HG03175 (cell line): ENCODE data around the gene EXD3.

Experiments
- ATAC-seq: cut with Tn5 transposase; IDR thresholded peaks from one replicate; pipeline ENCODE4 v1.9.1; 2021; ENCODE audit warnings: mild to moderate bottlenecking, moderate library complexity; ENCODE audit not compliant: unreplicated experiment

Gene EXD3

GRCh38 chr9:137432687-137433348 lies 9.9 kb upstream of the EXD3 start:
- ATAC-seq = no peak

DNA sequence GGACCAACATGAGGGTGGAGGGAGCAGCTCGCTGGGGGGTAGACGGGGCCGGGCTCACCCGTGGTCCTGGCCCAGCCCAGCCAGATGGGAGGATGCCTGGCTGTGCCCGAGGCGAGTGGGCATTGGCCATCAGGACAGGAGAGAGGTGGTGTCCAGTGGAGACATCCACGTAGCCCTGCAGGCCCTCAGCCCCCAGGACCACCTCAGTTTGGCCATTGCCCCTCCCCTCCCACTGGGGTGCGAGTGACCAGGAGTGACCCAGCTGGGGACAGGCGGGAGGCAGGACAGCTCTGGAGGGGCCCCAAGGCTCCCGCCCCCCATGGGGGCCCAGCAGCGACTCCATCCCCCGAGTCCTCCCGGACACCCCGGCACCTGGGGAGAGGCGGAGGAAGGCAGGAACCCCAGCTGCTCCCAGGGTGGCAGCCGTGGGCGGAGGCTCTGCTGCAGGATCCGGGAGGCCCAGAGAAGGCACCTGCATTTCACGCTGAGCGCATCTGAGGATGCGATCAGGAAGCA lies 8.5 kb upstream of the EXD3 start:
- ATAC-seq = no peak

DNA sequence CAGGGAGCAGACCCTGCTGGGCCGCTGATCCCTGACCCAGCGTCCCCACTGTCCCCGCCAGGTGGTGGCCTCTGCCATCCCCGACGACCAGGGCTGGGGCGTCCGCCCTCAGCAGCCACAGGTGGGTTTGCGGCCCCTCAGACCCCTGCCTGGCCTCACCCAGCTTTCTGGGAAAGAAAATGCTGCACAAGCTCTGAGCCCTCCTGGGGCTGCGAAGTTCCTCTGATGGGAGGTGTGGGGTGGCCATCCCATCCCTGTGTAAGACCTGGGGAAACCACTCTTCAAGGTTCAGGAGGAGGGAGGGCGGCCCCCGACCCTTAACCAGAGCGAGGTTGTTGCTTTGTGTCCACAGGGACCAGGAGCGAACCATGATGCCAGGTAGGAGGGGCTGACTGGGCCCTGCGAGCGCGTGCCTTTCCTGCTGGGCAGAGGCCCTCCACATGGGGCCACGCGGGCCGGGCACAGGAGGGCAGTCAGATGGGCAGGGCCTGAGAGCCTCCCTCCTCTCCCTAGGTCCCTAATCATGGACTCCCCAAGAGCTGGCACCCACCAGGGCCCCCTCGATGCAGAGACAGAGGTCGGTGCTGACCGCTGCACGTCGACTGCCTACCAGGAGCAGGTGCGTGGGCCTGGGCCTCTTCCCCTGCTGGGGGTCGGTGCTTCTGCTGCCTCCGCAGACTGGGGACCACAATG lies 7.9 kb upstream of the EXD3 start:
- no peak for ATAC-seq

- ATAC-seq = peak; percentile 49
Observed at GRCh38 chr9:137429974-137430722, 7.2 kb upstream of the EXD3 start.

DNA sequence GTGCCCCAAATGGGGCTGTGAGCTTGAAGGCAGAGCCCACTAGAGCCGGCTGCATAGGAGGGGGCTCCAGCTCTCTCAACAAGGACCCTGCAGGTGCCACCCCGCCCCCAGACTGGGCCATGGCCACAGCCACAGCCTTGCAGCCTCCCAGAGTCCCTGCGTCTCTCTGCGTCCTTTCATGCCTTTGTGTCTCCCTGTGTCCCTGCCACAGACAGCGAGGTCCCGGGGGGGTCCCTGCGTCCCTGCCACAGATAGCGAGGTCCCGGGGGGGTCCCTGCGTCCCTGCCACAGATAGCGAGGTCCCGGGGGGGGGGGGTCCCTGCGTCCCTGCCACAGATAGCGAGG lies 6.6 kb upstream of the EXD3 start:
- no peak for ATAC-seq

- ATAC-seq = no peak
Observed at GRCh38 chr9:137428841-137429545, 6.0 kb upstream of the EXD3 start.

- no peak for ATAC-seq
Observed at GRCh38 chr9:137428311-137428630, 5.3 kb upstream of the EXD3 start.

GRCh38 chr9:137427454-137428310 lies 4.7 kb upstream of the EXD3 start:
- ATAC-seq = no peak

DNA sequence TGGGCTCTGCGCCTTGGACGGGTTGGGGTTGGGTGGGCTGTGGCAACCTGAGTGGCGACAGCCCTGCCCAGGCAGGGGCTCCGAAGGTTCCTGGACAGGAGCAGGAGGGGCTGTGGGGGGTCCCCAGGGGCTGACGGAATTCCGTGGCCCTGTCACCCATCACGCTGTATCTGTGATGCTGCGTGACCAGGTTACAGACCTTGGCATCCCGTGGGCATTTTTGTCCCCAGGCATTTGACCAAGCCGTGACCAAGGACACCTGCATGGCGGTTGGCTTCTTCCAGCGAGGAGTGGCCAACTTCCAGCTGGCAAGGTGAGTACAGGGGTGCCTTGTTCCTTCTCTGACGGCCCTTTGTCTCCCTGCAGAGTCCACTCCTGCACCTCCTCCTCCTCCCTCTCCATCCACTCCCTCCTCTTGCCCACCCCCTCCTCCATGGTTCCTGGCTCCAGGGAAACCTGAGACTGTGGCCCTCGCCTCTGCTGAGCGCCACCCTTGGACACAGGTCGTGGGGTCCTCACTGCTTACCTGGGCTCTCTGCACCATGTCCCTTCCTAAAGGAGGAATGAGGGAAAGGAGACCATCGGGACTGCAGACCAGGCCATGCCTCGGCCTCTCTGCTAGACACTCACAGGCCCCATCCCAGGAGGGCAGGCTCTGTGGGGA lies 3.2 kb upstream of the EXD3 start:
- ATAC-seq = no peak

DNA sequence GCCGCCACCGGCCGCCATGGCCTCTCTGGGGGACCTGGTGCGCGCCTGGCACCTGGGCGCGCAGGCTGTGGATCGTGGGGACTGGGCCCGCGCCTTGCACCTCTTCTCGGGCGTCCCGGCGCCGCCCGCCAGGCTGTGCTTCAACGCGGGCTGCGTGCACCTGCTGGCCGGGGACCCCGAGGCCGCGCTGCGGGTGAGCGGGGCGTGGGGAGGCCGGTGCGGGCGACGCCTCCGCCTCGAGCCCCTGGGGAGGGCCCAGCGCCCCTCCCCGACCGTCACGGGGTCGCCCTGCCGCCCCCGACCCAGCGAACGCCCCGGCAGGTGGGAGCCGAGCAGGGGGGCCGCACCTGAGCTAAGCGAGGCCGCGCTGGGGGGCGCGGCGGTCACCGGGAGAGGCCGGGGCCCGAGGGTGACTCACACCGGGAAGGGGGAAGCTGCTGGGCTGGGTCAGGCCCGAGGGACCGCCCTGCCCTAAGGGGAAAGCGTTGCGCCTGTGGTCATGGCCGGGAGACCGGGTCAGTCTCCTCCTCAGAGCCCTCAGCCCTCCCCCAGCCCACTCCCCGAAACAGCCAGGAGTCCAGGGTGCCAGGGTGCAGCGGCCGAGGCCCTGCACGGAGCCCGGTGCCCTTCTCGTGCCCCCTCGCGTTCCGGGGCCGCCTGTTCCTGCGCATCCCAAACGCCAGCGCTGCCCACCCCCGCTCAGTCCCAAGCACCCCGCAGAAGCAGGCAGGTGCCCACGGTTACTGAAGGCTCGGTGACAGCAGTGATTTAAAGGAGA lies 741 bp upstream of the EXD3 start:
- peak; percentile 39 for ATAC-seq

GRCh38 chr9:137421838-137422603 lies 941 bp downstream of the EXD3 start:
- no peak for ATAC-seq

DNA sequence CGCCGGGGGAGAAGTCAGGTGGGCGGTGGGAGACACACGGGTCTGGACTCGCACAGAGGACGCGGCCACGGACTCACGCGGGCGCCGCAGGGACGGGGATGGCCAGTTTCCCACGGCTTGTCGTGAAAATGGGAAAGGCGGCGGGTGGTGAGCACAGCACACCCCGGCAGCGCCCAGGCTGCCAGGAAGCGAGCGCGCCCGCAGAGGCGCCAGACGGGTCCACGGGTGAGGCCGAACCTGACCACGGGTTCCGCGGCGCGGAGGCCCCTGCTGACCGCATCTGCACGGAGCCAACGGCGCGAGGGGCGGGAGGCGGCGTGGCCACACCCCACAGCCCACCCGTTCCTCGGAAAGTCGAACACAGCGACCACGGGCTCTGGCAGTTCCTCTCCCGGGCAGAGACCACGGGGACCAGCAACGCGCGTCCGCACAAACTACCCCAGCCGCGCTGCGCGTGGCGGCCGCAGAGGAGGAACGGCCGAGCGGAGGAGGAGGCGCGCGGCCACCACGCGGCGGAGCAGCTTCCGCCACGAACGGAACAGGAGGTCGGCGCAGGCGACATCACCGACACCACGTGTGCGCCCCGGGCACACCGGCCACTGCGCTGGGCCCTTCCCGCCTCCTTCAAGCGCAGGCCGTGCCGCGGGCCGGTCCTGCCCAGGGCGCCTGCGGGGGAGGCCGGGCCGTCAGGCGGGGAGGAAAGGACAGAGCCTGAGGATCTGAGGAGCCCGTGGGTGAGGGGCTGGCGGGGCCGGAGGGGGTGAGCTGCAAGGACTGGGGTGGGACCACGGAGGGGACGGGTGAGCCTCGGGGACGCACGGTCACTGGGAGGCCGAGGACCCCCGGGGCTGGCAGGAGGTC lies 5.6 kb downstream of the EXD3 start:
- no peak for ATAC-seq

- no peak for ATAC-seq
Observed at GRCh38 chr9:137416563-137417151, 6.3 kb downstream of the EXD3 start.

DNA sequence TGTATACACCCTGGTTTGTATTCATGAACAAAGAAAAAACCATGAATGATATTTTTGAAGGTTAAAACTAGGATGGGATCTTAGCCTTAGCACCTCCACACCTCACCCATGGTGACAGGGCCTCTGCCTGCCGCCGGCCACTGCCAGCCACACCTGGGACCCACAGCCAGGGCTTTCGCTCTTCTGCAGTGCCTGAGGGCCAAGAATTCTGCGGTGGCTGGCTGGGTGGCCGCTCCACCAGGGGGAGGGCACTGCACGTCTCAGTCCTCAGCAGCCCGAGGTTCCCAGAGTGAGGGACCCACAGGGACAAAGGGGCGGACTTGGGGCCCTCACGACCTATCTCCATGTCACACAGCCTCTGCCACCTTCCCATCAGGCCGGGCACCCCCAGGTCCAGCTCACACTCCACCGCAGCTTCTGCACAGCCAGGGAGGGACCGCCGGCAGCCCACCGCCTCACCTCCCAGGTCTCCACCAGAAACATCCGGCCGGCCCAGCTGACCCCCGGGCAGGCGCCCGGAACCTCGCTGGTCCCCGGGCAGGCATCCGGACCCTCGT lies 6.9 kb downstream of the EXD3 start:
- ATAC-seq = no peak

GRCh38 chr9:137415451-137415850 lies 7.5 kb downstream of the EXD3 start:
- ATAC-seq = no peak

- no peak for ATAC-seq
Observed at GRCh38 chr9:137412431-137412830, 10.5 kb downstream of the EXD3 start.
